Measurements from ENCODE around the gene CPEB3. TPM values are rescaled to one million over a fixed set of nuclear protein-coding genes. Genes with fewer than 3 reads are reported as not detected.

CPEB3 gene
- total and polyA plus RNA-seq, 2 donors (not counting 3 experiments of a cell fraction or from before 2014, with no cell fraction given): 0.80 to 2.2 TPM

- Histone ChIP-seq H3K4me3 (replicated peaks in 1 of 3; ENCODE audit: insufficient read depth in 1 of 3, low read depth in 1 of 3, low read length in 3 of 3) (no peak overlapping the region), H3K79me2 (ENCODE audit: control insufficient read depth, insufficient read depth, low read length) (no peaks in the 10 kb centered on the region), H3K4me1 (ENCODE audit: control insufficient read depth, extremely low read depth, insufficient read depth, low read length) (no peaks in the 10 kb centered on the region), H3K9me1 (replicated peaks; ENCODE audit: control insufficient read depth, extremely low read depth, insufficient read depth, low read length) (no peaks in the 10 kb centered on the region), H3K4me2 (ENCODE audit: insufficient read depth, low read length) (no peak overlapping the region), H3K9ac (replicated peaks; ENCODE audit: extremely low read depth, insufficient read depth, low read length) (no peak overlapping the region), H3K27ac (ENCODE audit: insufficient read depth, low read depth, low read length) (no peak overlapping the region), H3K36me3 (ENCODE audit: control insufficient read depth in 2 of 2, extremely low read depth in 1 of 2, insufficient read depth in 2 of 2, low read length in 2 of 2) (no peaks in the 10 kb centered on the region), H3K9me3 (replicated peaks; ENCODE audit: control insufficient read depth, insufficient read depth, low read length) (no peaks in the 10 kb centered on the region), H3K27me3 (ENCODE audit: control insufficient read depth in 2 of 2, insufficient read depth in 2 of 2, low read length in 2 of 2) (no peaks in the 10 kb centered on the region), H4K20me1 (replicated peaks; ENCODE audit: control insufficient read depth, extremely low read depth, insufficient read depth, low read length) (no peaks in the 10 kb centered on the region), H2AFZ (ENCODE audit: low read depth, low read length) (no peak overlapping the region)
- TF ChIP-seq EZH2 (IDR thresholded peaks at IDR 0.05; ENCODE audit: borderline replicate concordance, low read depth, low read length, severe bottlenecking) (no peak), FOS (IDR thresholded peaks at IDR 0.05; ENCODE audit: borderline replicate concordance, insufficient read depth, low read length) (no peak), POLR2AphosphoS5 (IDR thresholded peaks at IDR 0.05; ENCODE audit: insufficient read depth, low read depth, low read length) (no peak), POLR2A (IDR thresholded peaks at IDR 0.05; ENCODE audit: low read depth, low read length) (no peak), JUN (IDR thresholded peaks at IDR 0.05; ENCODE audit: borderline replicate concordance, insufficient read depth, insufficient read length, low read depth) (no peak), MYC (IDR thresholded peaks at IDR 0.05; ENCODE audit: low read depth, low read length) (no peak), GATA2 (IDR thresholded peaks at IDR 0.05; ENCODE audit: insufficient read depth, insufficient read length, low read depth, low read length) (no peak), MAX (IDR thresholded peaks at IDR 0.05; ENCODE audit: insufficient read depth, insufficient read length) (no peak)
- TF ChIP-seq, protein P1, sequence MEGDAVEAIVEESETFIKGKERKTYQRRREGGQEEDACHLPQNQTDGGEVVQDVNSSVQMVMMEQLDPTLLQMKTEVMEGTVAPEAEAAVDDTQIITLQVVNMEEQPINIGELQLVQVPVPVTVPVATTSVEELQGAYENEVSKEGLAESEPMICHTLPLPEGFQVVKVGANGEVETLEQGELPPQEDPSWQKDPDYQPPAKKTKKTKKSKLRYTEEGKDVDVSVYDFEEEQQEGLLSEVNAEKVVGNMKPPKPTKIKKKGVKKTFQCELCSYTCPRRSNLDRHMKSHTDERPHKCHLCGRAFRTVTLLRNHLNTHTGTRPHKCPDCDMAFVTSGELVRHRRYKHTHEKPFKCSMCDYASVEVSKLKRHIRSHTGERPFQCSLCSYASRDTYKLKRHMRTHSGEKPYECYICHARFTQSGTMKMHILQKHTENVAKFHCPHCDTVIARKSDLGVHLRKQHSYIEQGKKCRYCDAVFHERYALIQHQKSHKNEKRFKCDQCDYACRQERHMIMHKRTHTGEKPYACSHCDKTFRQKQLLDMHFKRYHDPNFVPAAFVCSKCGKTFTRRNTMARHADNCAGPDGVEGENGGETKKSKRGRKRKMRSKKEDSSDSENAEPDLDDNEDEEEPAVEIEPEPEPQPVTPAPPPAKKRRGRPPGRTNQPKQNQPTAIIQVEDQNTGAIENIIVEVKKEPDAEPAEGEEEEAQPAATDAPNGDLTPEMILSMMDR (IDR thresholded peaks at IDR 0.05; ENCODE audit: extremely low read depth in 1 of 2, insufficient read depth in 1 of 2, low read depth in 1 of 2, low read length in 2 of 2): no peak
- no TSS peak for BruUV-seq (replicated peaks)
- dilution Hi-C loops (cut with MboI; ENCODE audit: extremely low pct_ligation_motif_present, low sequenced_read_pairs): no loop called here
- FAIRE-seq: no peak
- intact Hi-C loops (cut with micrococcal nuclease): no loop called here
- CTCF ChIA-PET: interaction anchor here (0.9 to 1.5 kb wide), 7 partner anchors 11 to 183 kb away, joined by 3 to 4 read pairs (median 3); partner anchors contain the start of genes CPEB3 and MARCHF5
- POLR2A ChIA-PET: no interaction called here
- DNase-seq (ENCODE audit: low read depth, low spot score): no peak
These were observed 182.8 kb downstream of the CPEB3 start for GRCh38 chr10:92108120-92108519.

Measured in endothelial cell of umbilical vein (primary cell).